Astrocyte of the spinal cord (primary cell): ENCODE data around the gene ISL2.

ENCODE experiments used
- DNase-seq: peaks from one replicate; pipeline ENCODE4 v3.0.0; 2011; ENCODE audit warnings: low read depth, low spot score
- H3K4me3 ChIP-seq: 2 replicates; pipeline ENCODE4 v1.5.1; 2011; ENCODE audit warnings: low read depth, mild to moderate bottlenecking, low read length, moderate library complexity
- CTCF ChIP-seq: IDR thresholded peaks from 2 replicates; pipeline ENCODE4 v1.5.1; 2012; ENCODE audit warnings: low read depth, mild to moderate bottlenecking, low read length, inconsistent platforms
- in situ Hi-C: cut with HindIII; loops from 2 replicates; pipeline ENCODE4 v1.10.0; 2017; ENCODE audit warnings: low sequenced_read_pairs

ISL2 gene

DNA sequence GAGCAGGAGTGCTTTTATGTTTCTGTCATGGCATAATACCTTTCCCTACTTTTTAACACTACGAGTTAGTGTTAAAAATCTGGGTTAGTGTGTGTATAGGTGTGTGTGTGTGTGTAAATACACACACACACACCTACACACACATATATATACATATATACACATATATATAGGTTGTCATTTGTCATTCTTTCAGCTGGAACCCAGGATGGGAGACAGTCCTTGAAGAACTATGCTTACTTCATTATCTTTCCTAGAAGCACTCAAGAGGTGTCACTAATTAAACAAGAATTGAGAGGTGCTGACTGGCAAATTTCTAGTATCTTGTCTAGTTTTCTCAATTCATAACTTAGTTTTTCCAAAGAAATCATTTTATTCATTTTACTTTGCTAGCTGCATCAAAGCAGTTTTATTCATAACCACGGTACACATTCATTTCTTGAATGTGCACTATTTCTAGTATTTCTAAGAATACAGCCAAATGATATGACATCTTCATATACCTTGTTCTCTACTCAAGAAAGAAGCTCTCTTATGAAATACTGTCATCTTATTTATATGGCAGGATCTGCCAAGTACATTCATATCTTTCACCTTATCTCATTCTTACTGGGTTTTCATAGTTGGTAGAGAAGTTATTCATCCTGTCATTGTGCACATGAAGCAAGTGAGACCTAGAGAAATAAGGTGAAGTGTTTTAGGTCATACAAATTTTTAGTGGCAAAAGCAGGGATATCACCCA is 46.6 kb downstream of the ISL2 start:
- in situ Hi-C loops: no loop called here
- H3K4me3 ChIP-seq: no peak overlapping the region
- no peak for DNase-seq
- TF ChIP-seq CTCF: no peak

DNA sequence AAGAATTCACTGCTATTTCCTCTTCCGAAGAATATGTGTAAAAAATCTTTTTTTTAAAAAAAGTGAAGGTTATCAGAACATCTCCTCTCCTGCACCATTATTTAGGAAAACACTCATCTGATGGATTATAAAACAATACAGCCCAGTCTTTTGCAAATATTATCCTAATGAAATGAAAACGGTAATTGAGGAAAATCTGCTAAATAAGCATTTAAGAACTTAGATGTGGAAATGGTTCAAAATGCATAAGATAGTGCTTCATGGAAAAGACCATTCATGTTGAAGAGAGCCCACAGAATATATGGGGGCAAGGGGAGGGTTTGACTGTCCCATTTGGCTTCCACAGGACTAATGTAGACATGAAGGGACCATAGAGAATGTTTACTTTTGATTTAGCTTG is 47.8 kb downstream of the ISL2 start:
- H3K4me3 ChIP-seq: no peak overlapping the region
- DNase-seq: no peak
- TF ChIP-seq CTCF: no peak
- in situ Hi-C loops: no loop called here

DNA sequence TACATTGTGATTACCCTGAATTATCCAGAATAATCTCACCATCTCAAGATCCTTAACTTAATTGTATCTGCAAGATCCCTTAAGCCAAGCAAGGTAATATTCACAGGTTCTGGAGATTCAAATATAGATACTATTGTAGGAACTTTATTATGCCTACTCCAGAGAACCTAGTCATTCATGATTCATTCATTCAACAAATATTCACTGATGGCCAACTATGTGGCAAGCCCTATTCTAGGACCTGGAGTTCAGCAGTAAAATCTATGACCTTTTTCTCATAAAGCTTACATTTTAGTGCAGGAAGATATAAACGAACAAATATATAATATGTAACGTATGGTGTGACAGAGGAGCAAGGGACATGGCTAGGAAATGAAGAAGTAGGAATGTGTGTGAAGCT is 49.6 kb downstream of the ISL2 start:
- no peak overlapping the region for H3K4me3 ChIP-seq
- TF ChIP-seq CTCF: no peak
- no peak for DNase-seq
- in situ Hi-C loops: no loop called here

GRCh38 chr15:76386926-76387325 is 50.4 kb downstream of the ISL2 start:
- no peak for DNase-seq
- no peak overlapping the region for H3K4me3 ChIP-seq
- no peak for TF ChIP-seq CTCF
- in situ Hi-C loops: no loop called here

- no peak overlapping the region for H3K4me3 ChIP-seq
- in situ Hi-C loops: no loop called here
- no peak for TF ChIP-seq CTCF
- DNase-seq: no peak
Measured at GRCh38 chr15:76390571-76390970, 54.0 kb downstream of the ISL2 start.

- in situ Hi-C loops: no loop called here
- no peak overlapping the region for H3K4me3 ChIP-seq
- TF ChIP-seq CTCF: no peak
Measured at GRCh38 chr15:76391309-76391708, 54.7 kb downstream of the ISL2 start.

More at GRCh38 chr15:76391309-76391708, 54.7 kb downstream of the ISL2 start:
- no peak for DNase-seq
